ENCODE measurements around the gene ATP6V0A1. TPM values are rescaled to one million over a fixed set of nuclear protein-coding genes. Genes with fewer than 3 reads are reported as not detected.

Gene ATP6V0A1
- total and polyA plus RNA-seq, 4 donors = 44.4 to 203 (median 74.5) TPM

- ATAC-seq (ENCODE audit: insufficient read depth, low FRiP score) (peak; percentile 63), DNase-seq (peak; percentile 47 to 80 (median 65))
- no peaks in the 10 kb centered on the region for H3K9me3 ChIP-seq (ENCODE audit: control insufficient read depth in 4 of 4, insufficient read depth in 3 of 4, low read length in 3 of 4)
- H3K27ac ChIP-seq (ENCODE audit: low read depth in 1 of 2, low read length in 1 of 2) = peak overlapping the region; percentile 87 to 95
- WGBS, 2 donors = 24 to 26% methylated on average over 9 of the region's 9 CpGs
- H3K36me3 ChIP-seq (ENCODE audit: control insufficient read depth in 4 of 4, insufficient read depth in 4 of 4, low read length in 4 of 4) = peaks cover 0 to 34% (median 10%) of the 10 kb centered on the region in 4 donors
- peaks cover 29 to 61% (median 43%) of the 10 kb centered on the region in 5 donors for H3K4me1 ChIP-seq (ENCODE audit: control insufficient read depth in 5 of 5, insufficient read depth in 5 of 5, low read length in 5 of 5)
- H3K9ac ChIP-seq (ENCODE audit: insufficient read depth in 1 of 2, low read length in 2 of 2) = peak overlapping the region in 1 of 2 donors; percentile 75
- TF ChIP-seq, protein P1, sequence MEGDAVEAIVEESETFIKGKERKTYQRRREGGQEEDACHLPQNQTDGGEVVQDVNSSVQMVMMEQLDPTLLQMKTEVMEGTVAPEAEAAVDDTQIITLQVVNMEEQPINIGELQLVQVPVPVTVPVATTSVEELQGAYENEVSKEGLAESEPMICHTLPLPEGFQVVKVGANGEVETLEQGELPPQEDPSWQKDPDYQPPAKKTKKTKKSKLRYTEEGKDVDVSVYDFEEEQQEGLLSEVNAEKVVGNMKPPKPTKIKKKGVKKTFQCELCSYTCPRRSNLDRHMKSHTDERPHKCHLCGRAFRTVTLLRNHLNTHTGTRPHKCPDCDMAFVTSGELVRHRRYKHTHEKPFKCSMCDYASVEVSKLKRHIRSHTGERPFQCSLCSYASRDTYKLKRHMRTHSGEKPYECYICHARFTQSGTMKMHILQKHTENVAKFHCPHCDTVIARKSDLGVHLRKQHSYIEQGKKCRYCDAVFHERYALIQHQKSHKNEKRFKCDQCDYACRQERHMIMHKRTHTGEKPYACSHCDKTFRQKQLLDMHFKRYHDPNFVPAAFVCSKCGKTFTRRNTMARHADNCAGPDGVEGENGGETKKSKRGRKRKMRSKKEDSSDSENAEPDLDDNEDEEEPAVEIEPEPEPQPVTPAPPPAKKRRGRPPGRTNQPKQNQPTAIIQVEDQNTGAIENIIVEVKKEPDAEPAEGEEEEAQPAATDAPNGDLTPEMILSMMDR (IDR thresholded peaks at IDR 0.05; ENCODE audit: control extremely low read depth, extremely low read depth) = no peak
- no peaks in the 10 kb centered on the region for H3K27me3 ChIP-seq (ENCODE audit: control insufficient read depth in 3 of 3, insufficient read depth in 3 of 3, low read length in 2 of 3)
- no peak overlapping the region for H3K4me3 ChIP-seq
Measured at GRCh38 chr17:42518046-42518754, 59.5 kb downstream of the ATP6V0A1 start.

- ATAC-seq (ENCODE audit: insufficient read depth, low FRiP score) (no peak), DNase-seq (peak; percentile 49 to 64 (median 51))
- Histone ChIP-seq H3K4me3 (no peak overlapping the region), H3K27me3 (ENCODE audit: control insufficient read depth in 3 of 3, insufficient read depth in 3 of 3, low read length in 2 of 3) (no peaks in the 10 kb centered on the region), H3K9me3 (ENCODE audit: control insufficient read depth in 4 of 4, insufficient read depth in 3 of 4, low read length in 3 of 4) (no peaks in the 10 kb centered on the region), H3K36me3 (ENCODE audit: control insufficient read depth in 4 of 4, insufficient read depth in 4 of 4, low read length in 4 of 4) (peaks cover 0 to 31% (median 10%) of the 10 kb centered on the region in 4 donors), H3K9ac (ENCODE audit: insufficient read depth in 1 of 2, low read length in 2 of 2) (peak overlapping the region in 1 of 2 donors; percentile 75), H3K27ac (ENCODE audit: low read depth in 1 of 2, low read length in 1 of 2) (peak overlapping the region; percentile 87 to 95), H3K4me1 (ENCODE audit: control insufficient read depth in 5 of 5, insufficient read depth in 5 of 5, low read length in 5 of 5) (peaks cover 29 to 62% (median 43%) of the 10 kb centered on the region in 5 donors)
- TF ChIP-seq, protein P1 (IDR thresholded peaks at IDR 0.05; ENCODE audit: control extremely low read depth, extremely low read depth) = no peak
- WGBS, 2 donors = 12 to 19% methylated on average over 6 of the region's 6 CpGs
Measured at GRCh38 chr17:42518755-42519545, 60.3 kb downstream of the ATP6V0A1 start.

DNA sequence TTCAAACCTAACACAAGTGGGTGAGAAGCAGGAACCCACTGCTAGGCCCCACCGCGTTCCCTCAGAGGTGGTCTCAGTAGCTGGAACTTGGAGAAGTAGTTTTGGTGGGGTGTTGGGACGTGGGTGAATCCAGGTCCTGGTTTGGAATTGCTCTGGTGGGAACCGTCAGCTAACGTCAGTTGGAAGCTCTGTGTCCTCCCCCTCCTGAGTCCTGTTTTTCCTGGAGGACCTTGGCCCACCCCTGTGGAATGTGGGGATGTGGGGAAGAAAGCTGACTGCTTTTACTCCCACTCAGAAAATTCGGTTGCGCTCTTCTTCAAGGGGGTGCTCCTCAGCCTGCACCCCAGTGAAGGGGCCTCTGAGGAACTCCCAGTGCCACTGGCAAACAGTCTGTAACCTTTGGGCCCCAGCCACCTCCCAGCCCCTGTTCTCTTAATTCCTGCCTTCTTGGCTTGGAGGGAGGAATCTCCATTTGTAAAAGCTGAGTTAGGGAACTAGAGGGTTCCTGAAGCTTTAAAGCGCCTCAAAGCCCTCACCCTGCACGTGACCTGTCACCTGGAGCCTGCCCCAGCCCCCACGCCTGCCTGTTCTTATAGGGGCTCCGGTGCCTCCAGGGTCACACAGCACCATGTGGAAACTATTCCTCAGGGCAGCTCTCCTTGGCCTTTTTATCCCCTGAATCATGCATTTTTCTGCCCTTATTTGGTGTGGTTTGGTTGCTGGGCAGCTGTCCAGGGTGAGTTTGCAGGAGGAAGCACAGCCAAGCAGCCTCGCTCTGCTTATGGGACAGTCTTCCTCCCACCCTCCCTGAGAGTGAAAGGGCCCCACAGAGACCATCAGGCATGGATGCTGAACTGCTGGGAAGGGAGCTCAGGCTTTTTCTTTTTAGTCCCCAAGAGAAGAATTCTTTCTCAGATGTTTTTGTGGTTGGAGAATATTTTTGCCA, 61.1 kb downstream of the ATP6V0A1 start:
- no peaks in the 10 kb centered on the region for H3K27me3 ChIP-seq (ENCODE audit: control insufficient read depth in 3 of 3, insufficient read depth in 3 of 3, low read length in 2 of 3)
- H3K9me3 ChIP-seq (ENCODE audit: control insufficient read depth in 4 of 4, insufficient read depth in 3 of 4, low read length in 3 of 4) = no peaks in the 10 kb centered on the region
- H3K9ac ChIP-seq (ENCODE audit: insufficient read depth in 1 of 2, low read length in 2 of 2) = peak overlapping the region; percentile 8 to 75
- H3K27ac ChIP-seq (ENCODE audit: low read depth in 1 of 2, low read length in 1 of 2) = peak overlapping the region; percentile 87 to 95
- WGBS, 2 donors = 31 to 41% methylated on average over 12 of the region's 12 CpGs
- ATAC-seq (ENCODE audit: insufficient read depth, low FRiP score) = peak; percentile 44
- no peak overlapping the region for H3K4me3 ChIP-seq
- peaks cover 29 to 62% (median 43%) of the 10 kb centered on the region in 5 donors for H3K4me1 ChIP-seq (ENCODE audit: control insufficient read depth in 5 of 5, insufficient read depth in 5 of 5, low read length in 5 of 5)
- peak; percentile 96 to 99 (median 99) for DNase-seq
- TF ChIP-seq, protein P1 (IDR thresholded peaks at IDR 0.05; ENCODE audit: control extremely low read depth, extremely low read depth) = no peak
- H3K36me3 ChIP-seq (ENCODE audit: control insufficient read depth in 4 of 4, insufficient read depth in 4 of 4, low read length in 4 of 4) = peaks cover 0 to 24% (median 6%) of the 10 kb centered on the region in 4 donors
